HG02588 (cell line): ENCODE data around the gene PIK3CD.
"Not testable (repeated sequence)": the region's sequence is repeated elsewhere in the genome, so short reads cannot be mapped to it uniquely, and the experiment has no call there.

Experiments used
- ATAC-seq: cut with Tn5 transposase; IDR thresholded peaks from one replicate; pipeline ENCODE4 v1.9.1; 2021; ENCODE audit warnings: mild to moderate bottlenecking, moderate library complexity; ENCODE audit not compliant: unreplicated experiment

The PIK3CD gene

GRCh38 chr1:9653491-9654050 is 2.0 kb downstream of the PIK3CD start:
- no peak for ATAC-seq

- no peak for ATAC-seq
Observed at GRCh38 chr1:9654051-9654833, 2.7 kb downstream of the PIK3CD start.

GRCh38 chr1:9654834-9655723 is 3.5 kb downstream of the PIK3CD start:
- no peak for ATAC-seq

- ATAC-seq = no peak
Observed at GRCh38 chr1:9655836-9656235, 4.3 kb downstream of the PIK3CD start.

GRCh38 chr1:9657521-9658032 is 6.0 kb downstream of the PIK3CD start:
- ATAC-seq = no peak

- no peak for ATAC-seq
Observed at GRCh38 chr1:9658199-9658598, 6.7 kb downstream of the PIK3CD start.

GRCh38 chr1:9659328-9659727 is 7.8 kb downstream of the PIK3CD start:
- no peak for ATAC-seq

GRCh38 chr1:9663257-9663656 is 11.7 kb downstream of the PIK3CD start:
- no peak for ATAC-seq

GRCh38 chr1:9665193-9665592 is 13.7 kb downstream of the PIK3CD start:
- no peak for ATAC-seq

GRCh38 chr1:9668080-9668479 is 16.5 kb downstream of the PIK3CD start:
- ATAC-seq = no peak

GRCh38 chr1:9670085-9670484 is 18.6 kb downstream of the PIK3CD start:
- no peak for ATAC-seq

GRCh38 chr1:9671377-9672140 is 20.0 kb downstream of the PIK3CD start:
- no peak for ATAC-seq

- no peak for ATAC-seq
Observed at GRCh38 chr1:9672444-9672843, 20.9 kb downstream of the PIK3CD start.

GRCh38 chr1:9675393-9675792 is 23.9 kb downstream of the PIK3CD start:
- ATAC-seq = no peak

- not testable (repeated sequence) for ATAC-seq
Observed at GRCh38 chr1:9676128-9676527, 24.6 kb downstream of the PIK3CD start.

GRCh38 chr1:9676815-9677393 is 25.4 kb downstream of the PIK3CD start:
- ATAC-seq = no peak

- ATAC-seq = no peak
Observed at GRCh38 chr1:9680091-9680490, 28.6 kb downstream of the PIK3CD start.

- no peak for ATAC-seq
Observed at GRCh38 chr1:9680828-9681227, 29.3 kb downstream of the PIK3CD start.

GRCh38 chr1:9684801-9685200 is 33.3 kb downstream of the PIK3CD start:
- no peak for ATAC-seq

- ATAC-seq = peak; percentile 43
Observed at GRCh38 chr1:9687120-9687873, 35.8 kb downstream of the PIK3CD start.
